ENCODE measurements around the gene REG3G.

REG3G gene

DNA sequence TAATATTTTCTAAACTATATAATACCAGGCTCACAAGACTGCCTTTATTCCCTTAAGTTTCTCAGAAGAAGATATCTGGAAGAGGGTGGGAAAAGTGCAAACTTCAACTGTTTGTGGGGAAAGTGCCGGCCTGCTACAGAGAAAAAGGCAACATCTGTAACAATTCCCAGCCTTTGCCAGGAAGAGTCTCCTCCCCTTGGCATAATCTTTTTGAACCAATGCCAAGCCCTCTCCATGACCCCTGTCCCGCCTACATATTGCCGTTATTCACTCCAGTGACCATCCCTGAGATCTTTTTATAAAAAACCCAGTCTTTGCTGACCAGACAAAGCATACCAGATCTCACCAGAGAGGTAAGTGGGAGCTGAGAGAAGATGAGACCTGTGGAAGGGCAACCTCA lies at the start of gene REG3G:
Gene REG3G (plus strand): TSS at position 282 of the 400 bp plus-strand sequence. CDS start 392 bp downstream, outside the sequence.
- DNase-seq = no peak

DNA sequence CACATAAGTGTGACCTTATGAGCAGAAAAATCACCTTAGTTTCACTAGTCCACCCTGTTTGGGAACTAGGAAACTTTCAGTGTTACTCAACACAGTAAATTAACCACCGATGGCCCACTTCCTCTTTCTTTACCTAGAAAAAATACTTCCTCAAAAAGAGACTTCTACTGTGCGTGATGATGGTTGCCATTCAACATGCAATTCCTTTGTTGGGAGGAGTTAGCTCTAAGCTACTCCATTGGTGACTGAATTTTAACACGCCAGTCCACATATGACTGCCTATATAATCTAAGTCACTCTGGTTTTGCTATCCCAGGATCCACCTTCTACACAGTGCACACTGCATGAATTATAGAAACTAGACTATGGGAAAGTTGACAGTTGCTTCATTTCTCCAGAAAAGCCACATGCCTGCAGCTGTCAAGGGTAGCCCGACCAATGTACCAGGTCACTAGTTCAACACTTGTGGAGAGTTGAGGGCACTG lies 47.8 kb upstream of the REG3G start:
- no peak for DNase-seq

DNA sequence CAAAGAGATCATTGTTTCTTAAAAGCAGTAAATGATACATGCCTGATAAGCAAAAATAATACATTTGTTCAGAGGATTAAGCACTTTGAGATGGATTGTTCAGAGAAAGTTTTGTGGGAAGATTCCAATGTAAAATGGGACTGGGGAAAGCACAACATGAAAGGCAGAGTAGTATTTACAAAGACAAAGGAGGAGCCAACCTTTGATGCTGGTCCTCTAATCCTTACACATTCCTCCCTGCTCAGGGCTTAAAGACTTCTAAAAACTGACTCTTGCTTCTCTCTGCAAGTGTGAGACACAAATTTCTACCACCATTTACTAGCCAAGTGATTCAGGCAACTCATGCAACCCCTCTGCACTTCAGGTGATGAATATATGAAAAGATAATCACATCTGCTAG lies 47.2 kb upstream of the REG3G start:
- DNase-seq = no peak

DNA sequence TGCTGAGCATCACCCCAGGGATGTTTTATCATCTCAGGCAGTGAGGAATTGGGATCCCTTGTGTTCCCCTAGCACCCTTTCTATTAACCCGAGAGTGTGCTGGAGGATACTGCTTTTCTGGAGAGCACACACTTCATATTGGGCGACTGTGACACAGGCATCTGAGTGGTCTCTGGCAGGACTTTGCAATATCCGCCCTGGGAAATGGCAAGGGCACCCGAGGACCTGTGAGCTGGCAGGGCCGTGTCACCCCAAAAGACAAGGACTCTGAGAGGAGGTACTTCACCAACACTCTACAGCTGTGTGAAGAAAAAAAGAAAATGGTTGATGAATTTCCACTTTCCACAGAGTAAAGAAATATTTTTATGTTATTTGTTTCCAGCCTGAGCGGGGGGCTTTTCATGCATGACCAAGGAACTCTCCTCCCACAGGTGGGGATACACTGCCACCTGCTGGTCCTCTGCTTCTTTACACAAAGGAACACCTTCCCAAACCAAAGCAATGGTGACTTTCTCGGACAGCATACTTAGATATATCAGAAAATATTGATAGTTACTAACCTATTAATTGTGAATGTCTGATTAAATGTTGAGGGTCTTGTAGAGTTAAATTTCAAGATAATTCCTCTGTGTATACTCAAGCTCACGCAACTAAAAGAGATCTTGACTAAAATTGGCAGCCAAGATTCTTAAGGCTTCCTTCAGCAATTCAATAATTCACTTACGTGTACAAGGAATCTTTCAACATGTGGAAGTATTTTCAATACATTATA lies 45.9 kb upstream of the REG3G start:
- DNase-seq = peak; percentile 18

DNA sequence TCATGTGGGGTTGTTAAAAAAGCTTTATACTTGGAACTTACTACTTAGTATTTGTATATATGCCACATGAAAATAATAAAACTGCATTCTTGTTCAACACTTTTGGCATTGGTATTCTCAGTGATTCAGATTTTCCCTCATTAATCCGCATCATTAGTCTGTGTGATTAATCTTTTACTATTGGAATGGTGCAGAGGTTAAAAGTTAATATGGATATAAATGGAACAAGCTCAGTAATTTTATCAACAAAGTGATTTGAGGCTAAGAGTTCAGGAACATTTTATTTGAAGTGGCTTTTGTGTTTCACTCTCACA lies 45.4 kb upstream of the REG3G start:
- DNase-seq = no peak

DNA sequence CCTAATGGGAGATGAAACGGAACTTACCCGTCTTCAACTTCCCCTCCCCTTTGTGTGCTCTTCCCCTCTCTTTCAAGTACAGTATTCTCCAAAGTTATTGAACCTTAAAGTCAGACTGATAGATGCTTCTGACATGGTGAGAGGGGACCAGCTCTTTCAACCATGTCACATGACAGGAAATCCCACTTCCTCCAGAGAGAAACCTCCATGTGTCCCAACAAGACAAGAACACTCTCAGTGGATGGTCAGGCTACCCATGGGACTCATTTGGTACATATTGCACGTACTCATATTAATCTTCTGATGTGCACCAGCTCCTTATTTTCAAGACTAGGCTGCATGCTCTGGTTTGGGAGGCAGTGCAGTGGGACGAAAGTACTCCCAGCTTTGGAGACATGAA lies 44.6 kb upstream of the REG3G start:
- no peak for DNase-seq

DNA sequence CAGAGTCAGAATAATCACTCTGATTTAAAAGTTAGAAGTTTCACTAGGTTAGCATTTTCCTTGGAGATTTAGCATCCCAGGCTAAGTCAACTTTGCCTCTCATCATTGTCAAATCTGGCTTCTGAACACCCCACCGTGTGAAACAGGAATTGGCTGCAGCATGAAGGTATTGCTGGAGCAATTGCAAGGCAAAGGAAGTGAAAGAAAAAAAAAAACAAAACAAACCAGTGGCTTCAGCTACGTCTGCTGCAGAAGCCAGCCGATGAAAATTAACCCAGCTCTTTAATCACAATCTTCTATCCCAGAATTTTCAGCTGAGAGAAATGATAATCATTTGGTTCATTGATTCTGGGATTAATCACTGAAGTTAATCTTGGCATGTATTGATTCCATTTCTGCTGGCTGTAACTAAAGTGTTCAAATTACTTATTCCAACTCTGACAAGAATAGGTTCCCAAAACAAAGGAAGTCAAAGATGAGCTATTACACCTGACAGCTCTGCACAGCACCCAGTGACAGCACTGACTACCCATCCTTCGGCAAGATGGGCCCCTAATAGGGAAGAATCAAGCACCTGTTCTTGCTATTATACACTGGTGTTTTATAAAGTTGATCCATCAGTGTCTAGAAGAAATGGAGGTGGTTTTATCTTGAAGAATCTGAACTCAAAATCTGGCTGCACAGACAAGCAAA lies 42.7 kb upstream of the REG3G start:
- no peak for DNase-seq

DNA sequence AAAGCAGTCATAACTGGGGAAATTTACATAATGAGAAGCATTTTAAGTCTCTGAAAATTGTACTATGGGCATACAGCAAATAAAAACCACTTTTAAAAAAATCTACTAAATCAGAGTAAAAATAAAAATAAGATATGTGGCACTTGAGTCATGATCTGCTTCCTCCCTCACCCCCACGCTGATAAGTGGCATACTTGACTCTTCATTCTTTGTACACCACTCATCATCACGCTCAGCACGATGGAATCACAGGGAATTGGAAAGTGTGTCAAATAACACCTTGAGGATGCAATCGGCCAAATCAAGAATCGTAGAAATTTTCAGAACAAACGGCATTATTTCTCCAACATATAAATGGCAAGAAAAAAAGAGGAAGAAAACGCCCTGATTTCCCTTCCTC lies 41.1 kb upstream of the REG3G start:
- DNase-seq = no peak

DNA sequence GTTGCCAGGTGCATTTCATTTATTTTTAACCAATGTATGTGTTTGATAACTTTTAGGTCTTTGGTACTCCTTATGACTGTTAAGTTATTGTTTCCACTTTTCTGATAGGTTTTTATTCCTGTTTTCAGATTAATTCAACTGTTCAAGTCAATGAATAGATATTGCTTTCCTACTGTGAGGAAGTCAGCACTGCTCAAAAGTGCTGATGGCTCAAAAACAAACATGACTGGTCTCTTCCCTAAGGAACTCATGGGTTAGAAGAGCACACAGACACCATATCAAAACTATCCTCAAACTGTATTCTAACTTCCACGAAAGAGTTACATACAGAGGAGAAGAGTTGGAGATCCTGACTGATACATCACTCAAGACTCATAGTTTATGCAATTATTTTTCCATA lies 39.9 kb upstream of the REG3G start:
- DNase-seq = no peak

DNA sequence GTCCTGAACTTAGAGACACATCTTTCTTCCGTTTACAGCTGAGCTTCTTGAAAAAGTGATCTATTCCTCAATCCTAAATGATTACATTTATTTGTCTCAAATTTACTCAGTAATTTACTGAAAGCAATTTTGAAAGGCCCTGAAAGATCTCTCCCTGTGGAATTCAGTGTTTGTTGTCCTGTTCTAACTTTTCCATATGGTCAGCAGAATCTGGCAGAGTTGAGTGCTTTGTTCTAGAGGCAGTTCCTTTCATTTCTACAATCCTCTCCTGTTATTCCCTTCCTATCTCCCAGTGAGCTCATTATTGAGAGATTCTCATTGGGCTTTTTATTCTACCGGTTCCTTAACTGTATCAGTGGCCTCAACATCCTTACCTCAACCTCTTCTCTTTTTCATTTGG lies 36.5 kb upstream of the REG3G start:
- no peak for DNase-seq

DNA sequence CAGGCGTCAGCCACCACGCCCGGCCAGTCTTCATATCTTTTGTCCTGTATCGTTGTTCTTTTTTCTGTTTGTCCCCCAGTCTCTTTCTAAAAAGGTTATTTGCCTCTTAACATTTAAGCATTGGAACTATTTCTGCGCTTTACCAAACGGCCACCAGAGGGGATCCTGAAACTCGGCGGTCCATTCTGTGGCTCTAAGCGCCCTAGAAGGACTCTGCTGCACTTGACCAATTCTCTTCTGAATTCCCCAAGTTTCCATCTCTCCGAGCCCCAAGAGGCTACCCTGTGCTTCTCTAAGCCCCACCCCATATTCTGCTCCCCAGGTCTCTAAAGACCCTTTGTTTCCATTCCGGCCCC lies 33.1 kb upstream of the REG3G start:
- DNase-seq = no peak

DNA sequence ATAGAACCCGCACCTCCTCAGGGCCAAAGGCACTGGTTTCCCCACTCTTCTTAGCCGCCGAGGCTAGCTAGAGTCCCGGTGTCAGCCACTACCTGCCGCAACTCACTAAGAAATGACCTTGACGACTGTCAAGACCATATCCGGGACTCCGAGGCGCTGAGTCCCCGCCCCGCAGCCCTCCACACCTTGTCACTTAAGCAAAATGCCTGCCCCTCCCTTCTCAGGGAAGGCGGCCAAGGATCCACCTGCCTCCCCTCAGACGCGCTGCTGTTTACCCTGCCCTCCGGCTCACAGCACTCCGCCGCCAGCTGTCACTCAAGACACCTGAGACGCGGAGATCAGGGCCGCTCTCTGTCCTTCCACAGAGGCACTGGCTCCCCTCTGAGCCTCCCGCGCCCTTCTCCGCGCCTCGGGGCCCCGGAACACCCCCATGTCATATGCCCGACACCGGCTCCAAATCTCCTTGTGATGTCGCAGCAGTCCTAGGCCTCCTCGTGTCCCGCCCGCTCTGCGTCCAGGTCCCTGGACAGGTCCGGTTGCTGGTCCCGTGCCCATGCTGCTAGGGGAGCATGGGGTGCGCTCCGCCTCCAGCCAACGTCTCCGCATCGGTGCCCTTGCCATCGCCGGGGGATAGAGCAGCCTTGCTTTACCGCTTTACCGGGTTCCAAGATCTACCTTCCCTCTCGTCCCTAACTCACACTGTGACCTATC lies 32.5 kb upstream of the REG3G start:
- no peak for DNase-seq

DNA sequence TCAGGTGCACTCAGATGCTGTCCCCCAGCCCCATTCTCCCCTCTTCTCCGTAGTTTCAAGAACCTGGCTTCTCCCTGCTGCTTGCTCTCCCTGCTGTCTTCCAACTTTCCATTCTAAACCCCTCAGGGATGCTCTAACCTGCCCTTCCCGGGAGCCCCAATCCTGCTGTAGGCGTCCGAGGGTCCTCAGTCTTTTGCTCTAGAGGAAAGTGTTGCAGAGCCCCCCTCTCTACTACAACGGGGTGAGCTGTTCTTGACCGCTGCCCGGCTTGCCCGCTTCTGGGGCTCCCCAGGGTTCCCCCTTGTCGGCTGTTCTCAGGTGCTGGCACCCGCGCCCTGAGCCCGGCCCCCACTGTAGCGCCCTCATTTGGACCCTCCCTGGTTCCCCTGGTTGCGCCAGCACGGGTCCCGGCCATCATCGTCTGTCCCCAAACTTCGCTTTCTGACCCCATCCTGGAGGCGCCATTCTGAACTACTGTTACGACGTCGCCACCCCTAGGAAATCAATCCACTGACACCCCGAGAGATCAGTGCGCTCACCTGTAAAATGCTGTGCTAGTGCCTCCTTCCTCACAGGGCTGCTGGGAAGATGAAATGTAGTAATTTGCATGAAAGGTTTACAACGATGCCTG lies 31.9 kb upstream of the REG3G start:
- no peak for DNase-seq

DNA sequence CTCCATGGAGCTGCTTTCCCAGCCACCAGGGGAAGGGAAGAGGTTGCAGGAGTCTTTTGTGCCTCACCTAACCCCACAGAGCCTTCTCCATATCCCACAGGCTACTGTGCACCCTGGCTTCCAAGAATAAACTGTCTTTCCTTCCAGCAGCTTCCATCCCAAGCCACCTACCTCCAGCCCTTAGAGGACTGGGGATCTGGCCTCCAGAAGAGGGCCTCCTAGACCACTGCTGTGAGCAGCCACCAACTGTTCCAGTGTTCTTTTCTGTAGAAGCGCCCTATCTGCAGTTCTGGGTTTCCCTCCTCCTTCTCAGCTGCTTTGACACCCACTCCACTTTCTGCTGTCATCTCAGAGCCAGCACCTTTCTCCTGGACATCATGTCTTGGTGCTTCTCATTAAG lies 30.7 kb upstream of the REG3G start:
- no peak for DNase-seq

DNA sequence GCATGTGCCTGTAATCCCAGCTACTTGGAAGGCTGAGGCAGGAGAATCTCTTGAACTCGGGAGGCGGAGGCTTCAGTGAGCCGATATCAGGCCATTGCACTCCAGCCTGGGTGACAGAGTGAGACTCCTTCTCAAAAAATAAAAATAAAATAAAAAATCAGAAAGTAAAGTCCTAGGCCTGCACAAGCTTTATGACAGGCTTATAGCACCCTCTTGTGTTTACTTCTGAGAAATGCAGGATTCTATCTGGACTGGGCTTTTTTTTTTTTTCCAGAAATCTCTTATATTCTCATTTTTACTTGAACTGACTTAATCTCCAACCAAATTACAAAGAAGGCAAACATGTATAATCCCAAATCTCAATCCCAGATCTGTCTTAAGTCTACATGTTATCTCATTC lies 26.1 kb upstream of the REG3G start:
- DNase-seq = no peak

DNA sequence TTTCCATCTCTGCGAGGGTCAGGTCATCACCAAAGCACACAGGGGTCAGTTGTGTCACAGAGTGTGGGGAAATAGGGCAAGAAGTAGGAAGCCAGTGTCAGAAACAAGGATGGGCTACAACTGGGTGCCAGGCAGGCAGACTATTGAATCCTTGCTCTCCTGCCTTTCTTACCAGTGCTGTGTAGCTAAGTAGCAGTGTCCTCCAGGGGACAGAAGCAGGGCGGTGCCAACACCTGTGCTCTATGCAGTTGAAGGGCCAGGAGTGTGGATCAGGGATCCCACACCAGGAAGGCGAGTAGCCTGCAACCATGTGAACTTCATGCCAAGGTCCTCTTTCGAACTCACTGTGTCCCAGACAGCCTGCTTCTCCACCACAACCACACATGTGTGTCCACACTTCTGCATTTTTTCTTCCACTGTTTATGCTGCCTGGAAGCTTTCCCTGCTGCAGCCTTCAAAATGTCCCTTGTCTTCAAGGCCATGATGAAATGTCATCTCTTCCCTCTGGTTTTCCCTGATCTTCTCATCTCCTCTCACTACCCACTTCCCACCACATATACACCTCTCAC lies 25.4 kb upstream of the REG3G start:
- no peak for DNase-seq

DNA sequence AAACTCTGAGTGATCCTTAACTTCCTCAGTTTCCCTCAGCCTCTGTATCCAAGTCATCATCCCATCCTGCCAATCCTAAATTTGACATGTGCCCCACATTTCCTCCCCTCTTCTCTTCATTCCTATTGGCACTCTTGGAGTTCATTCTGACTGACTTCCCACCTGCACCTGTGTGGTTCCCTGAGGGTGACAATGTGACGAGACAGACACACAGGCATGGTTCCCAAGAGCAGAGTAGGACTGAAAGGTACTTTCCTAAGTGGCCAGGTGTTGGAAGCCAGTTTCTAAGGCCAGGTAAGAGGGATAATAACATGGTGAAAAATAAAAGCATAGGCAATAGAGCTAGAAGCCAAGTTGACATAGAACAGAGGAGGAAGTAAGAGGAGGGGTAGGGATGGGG lies 24.2 kb upstream of the REG3G start:
- DNase-seq = no peak

DNA sequence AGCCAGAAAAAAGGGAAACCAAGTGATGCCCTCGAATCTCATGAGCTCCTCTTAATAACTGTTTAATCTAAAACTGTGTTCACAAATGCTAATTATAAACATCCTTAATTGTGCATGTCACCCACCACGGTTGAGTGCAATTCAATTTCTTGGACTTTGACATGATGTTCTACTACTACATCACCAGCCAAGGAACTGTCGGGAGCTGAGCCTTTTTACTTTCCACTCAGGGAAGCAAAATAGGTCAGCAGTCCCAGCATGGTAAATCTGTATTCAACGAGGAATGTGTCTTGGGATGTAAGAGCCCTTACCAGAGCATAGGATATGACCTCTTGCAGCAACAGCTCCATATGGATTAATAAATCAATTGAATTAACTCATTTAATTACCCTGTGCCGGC lies 20.8 kb upstream of the REG3G start:
- no peak for DNase-seq

DNA sequence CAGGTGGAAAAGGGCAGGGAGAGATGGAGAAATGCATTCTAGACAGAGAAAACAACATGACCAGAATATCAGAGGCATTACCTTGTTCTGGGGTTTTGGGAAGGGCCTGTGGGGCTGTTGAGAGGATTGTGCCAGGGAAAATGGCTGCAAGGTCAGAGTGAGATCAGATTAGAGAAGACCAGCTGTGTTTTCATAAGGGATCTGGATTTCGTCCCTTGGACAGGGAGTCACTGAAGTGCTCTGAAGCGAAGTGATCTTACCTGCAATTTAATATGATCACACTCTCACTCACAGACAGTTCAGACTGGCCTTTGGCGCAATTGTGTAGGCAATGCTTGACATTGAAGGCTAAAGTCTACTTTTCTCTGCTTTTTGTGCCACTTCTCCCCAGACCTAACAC lies 20.3 kb upstream of the REG3G start:
- no peak for DNase-seq

DNA sequence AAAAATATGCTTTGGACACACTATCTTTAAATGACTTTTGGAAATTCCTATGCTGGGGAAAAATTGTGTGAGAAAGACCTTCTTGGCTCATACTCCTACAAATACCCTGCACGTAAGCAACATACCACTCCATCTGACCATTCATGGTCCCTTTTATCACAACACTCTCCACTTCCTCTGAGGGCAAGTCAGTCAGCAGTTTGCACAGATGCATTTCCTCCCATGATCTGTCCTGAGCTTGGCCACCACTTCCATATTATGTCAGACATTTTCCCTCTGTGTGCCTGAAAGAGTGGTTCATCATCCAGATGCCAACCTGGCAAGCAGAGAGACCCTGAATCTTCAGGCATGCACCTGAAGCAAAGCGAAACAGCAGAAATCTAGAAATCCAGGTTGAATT lies 16.1 kb upstream of the REG3G start:
- no peak for DNase-seq

DNA sequence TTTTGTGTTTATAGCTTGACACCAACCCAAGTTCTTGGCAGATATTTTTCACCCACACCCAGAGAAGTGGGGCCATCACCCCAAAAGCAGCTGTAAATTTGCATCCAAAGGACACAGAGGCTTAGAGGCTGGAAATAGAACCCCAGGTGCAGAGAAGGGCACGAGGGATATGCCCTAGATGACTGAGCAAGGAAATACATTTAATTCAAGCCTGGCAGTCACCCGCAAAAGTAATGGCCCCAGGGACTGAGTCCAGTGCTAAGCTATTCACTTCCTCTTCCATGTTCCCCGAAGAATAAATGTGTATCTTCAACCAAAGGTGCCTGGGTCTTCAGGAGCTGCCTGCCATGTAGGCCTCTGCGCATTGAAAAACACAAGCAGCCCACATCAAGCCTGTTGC lies 14.0 kb upstream of the REG3G start:
- DNase-seq = no peak

DNA sequence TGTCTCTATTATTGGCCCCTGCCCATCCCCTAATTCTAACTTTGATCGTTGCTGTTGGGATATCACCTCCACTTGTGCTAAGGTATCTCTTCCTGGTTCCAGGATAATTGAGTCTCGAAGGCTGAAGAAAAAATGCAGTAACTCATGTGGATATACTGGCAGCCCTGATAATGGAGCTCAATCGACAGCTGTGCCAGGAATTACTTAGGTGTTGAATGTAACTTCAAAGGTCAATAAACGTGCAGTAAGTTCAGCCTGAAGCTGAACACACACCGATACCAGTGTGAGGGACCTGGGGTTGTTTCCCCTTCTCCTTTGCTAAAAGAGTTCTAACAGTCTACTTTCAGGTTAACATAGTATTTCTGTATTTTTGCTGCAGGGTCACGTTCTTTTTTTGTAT lies 11.9 kb upstream of the REG3G start:
- no peak for DNase-seq

DNA sequence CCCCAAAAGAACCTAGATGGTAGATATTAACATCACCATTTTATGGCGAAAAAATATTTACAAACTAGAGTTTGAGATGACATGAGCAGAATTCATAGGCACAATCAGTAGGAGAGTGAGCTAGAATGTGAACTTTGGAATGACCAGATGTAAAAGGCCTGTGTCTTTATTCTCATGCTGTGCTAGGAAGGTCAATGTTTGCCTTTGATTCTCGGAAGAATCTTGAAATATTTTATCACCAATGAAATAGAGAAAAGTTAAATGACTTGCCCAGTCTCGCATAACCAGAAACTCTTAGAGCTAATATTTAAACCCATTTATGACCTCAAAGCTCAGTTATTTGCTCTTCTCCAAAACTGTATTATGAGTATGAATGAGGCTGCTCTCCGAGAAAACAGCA lies 9.2 kb upstream of the REG3G start:
- DNase-seq = no peak
